Measurements from ENCODE around the gene SMIM36.
"Not testable (repeated sequence)": the region's sequence is repeated elsewhere in the genome, so short reads cannot be mapped to it uniquely, and the experiment has no call there.

The SMIM36 gene

GRCh38 chr17:55453839-55454557, 57.3 kb downstream of the SMIM36 start:
- FAIRE-seq = no peak

GRCh38 chr17:55452139-55452790, 59.0 kb downstream of the SMIM36 start:
- FAIRE-seq = no peak

GRCh38 chr17:55451758-55452138, 59.5 kb downstream of the SMIM36 start:
- FAIRE-seq = no peak

- FAIRE-seq = no peak
Observed at GRCh38 chr17:55451203-55451641, 60.0 kb downstream of the SMIM36 start.

- no peak for FAIRE-seq
Observed at GRCh38 chr17:55450232-55450825, 60.9 kb downstream of the SMIM36 start.

- FAIRE-seq = no peak
Observed at GRCh38 chr17:55448681-55449080, 62.6 kb downstream of the SMIM36 start.

GRCh38 chr17:55446581-55447205, 64.6 kb downstream of the SMIM36 start:
- no peak for FAIRE-seq

- not testable (repeated sequence) for FAIRE-seq
Observed at GRCh38 chr17:55446004-55446403, 65.2 kb downstream of the SMIM36 start.

- no peak for FAIRE-seq
Observed at GRCh38 chr17:55444471-55445441, 66.5 kb downstream of the SMIM36 start.

GRCh38 chr17:55443904-55444303, 67.3 kb downstream of the SMIM36 start:
- no peak for FAIRE-seq

GRCh38 chr17:55442953-55443683, 68.1 kb downstream of the SMIM36 start:
- no peak for FAIRE-seq

GRCh38 chr17:55442462-55442861, 68.8 kb downstream of the SMIM36 start:
- no peak for FAIRE-seq

GRCh38 chr17:55441544-55441943, 69.7 kb downstream of the SMIM36 start:
- FAIRE-seq = no peak

GRCh38 chr17:55440391-55440790, 70.9 kb downstream of the SMIM36 start:
- FAIRE-seq = no peak

GRCh38 chr17:55437159-55437605, 74.1 kb downstream of the SMIM36 start:
- no peak for FAIRE-seq

GRCh38 chr17:55436224-55437158, 74.8 kb downstream of the SMIM36 start:
- FAIRE-seq = no peak

GRCh38 chr17:55435408-55435807, 75.8 kb downstream of the SMIM36 start:
- no peak for FAIRE-seq

- no peak for FAIRE-seq
Observed at GRCh38 chr17:55434721-55435120, 76.5 kb downstream of the SMIM36 start.

- FAIRE-seq = no peak
Observed at GRCh38 chr17:55433629-55434422, 77.4 kb downstream of the SMIM36 start.

Data from TTC549 (cell line).